Adrenal gland (tissue), 19 donors: ENCODE results near the gene CDKN1A. TPM values are rescaled to one million over a fixed set of nuclear protein-coding genes. Genes with fewer than 3 reads are reported as not detected.

Experiments used
- DNase-seq, 7 donors: peaks; one replicate each; pipeline ENCODE4 v3.0.0-alpha.2; 2019 to 2020
- H3K27ac ChIP-seq, 5 donors: fragments of 200-600 bp; sonication (generic) in 4 of 5; 1 replicate in 3 of 5; 2 replicates in 2 of 5; pipeline versions ENCODE4 v1.5.1 to v1.8.0; 2016 to 2020; ENCODE audit warnings: mild to moderate bottlenecking in 1 of 5
- H3K27me3 ChIP-seq: fragments of 200-600 bp; 2 replicates; pipeline ENCODE4 v1.8.0; 2021
- H3K36me3 ChIP-seq, 2 donors: fragments of 200-600 bp; replicated peaks in 1 of 2; 1 replicate in 1 of 2; 2 replicates in 1 of 2; pipeline versions ENCODE4 v1.5.1 to v1.8.0; 2018 to 2022
- H3K4me1 ChIP-seq, 2 donors: fragments of 200-600 bp; replicated peaks in 1 of 2; 1 replicate in 1 of 2; 2 replicates in 1 of 2; pipeline versions ENCODE4 v1.5.1 to v1.8.0; 2018 to 2021
- H3K4me3 ChIP-seq, 4 donors: fragments of 200-600 bp; sonication (generic) in 3 of 4; one replicate each; pipeline ENCODE4 v1.5.1; 2016 to 2018
- H3K9me3 ChIP-seq, 3 donors: fragments of 200-600 bp; sonication (generic) in 1 of 3; replicated peaks in 1 of 3; 1 replicate in 2 of 3; 2 replicates in 1 of 3; pipeline versions ENCODE4 v1.5.1 to v1.8.0; 2016 to 2021
- CTCF ChIP-seq, 6 experiments: fragments of 450-650 bp in 4 of 6; fragments of 200-600 bp in 2 of 6; sonication (generic) in 1 of 6; IDR thresholded peaks; 1 replicate in 5 of 6; 2 replicates in 1 of 6; pipeline versions ENCODE4 v1.5.1 to v1.8.0; 2016 to 2021; ENCODE audit warnings: antibody characterized with exemption in 6 of 6, mild to moderate bottlenecking in 2 of 6, moderate library complexity in 1 of 6
- POLR2A ChIP-seq, 2 donors: fragments of 450-650 bp; IDR thresholded peaks; one replicate each; pipeline ENCODE4 v1.6.1; 2017; ENCODE audit warnings: antibody characterized with exemption in 2 of 2, mild to moderate bottlenecking in 2 of 2, moderate library complexity in 1 of 2
- WGBS, 4 donors: extraction: QIAGEN DNeasy Blood & Tissue Kit in 2 of 4; methylation state at CpG; one replicate each; pipeline versions ENCODE4 v1.1.5 to v1.1.7; 2013 to 2017; 5-methylcytosine and 5-hydroxymethylcytosine counted together
- intact Hi-C, 2 donors: fragments of 100-400 bp; cut with DNase I; formaldehyde crosslinking; loops; one replicate each; pipeline versions ENCODE4 v1.14.1 to v1.15.0; 2022 to 2023
- long read RNA-seq, 10 donors: library from polyadenylated mRNA in 3 of 10; unstranded in 2 of 10; stranded (forward) in 1 of 10; transcript quantifications; one replicate each; pipeline ENCODE4 v2.0.0 and lab custom pipeline, GENCODE V29; 2021 to 2026
- polyA plus RNA-seq, 3 donors: library from polyadenylated mRNA; stranded (reverse); fragments of 200-250 nt in 2 of 3; fragments of 350-450 nt in 1 of 3; fragmentation: Illumina TruSeq in 1 of 3; extraction: RNeasy Lipid Tissue Mini Kit (QIAGEN cat#74804) in 1 of 3; gene quantifications; one replicate each; pipeline ENCODE4 v1.2.3, GENCODE V29; 2013 to 2014
- total RNA-seq, 9 donors: library from RNA; depleted of rRNA in 4 of 9; stranded (reverse); fragments of >200 nt in 4 of 9; fragments of 120-200 nt in 1 of 9; fragmentation: NEBNext Ultra II Directional in 1 of 9; extraction: Animal tissue kit (Norgen Biotek cat#: 25700) in 1 of 9; gene quantifications; one replicate each; pipeline versions ENCODE4 v1.1.0 to v1.2.4, GENCODE V29; 2013 to 2023
- donor health status: healthy with polysubstance abuse.
- donor health status: Bipolar disorder and iron deficiency.
- donor health status: DM: yes; HTN: yes; CAD: no.
- donor health status: DM: no; HTN: no; CAD: no.
- donor health status: DM: no; HTN: no; CAD: no.
- donor health status: DM: yes; HTN: yes; CAD: no.

The CDKN1A gene
- total RNA-seq: 100 to 1,000 TPM in 3 of 9 donors, 10 to 100 TPM in 6; 44.7 to 154 (median 87.6) TPM
- 10 to 100 TPM; 18.8 to 45.1 (median 25.2) TPM for polyA plus RNA-seq
- long read RNA-seq, donor 1, transcript CDKN1A-201 (3 exons, 2,180 nt): major isoform, 59 of 72 reads
- long read RNA-seq, donor 1, partial matches to known transcripts: 12 of 72 reads
- long read RNA-seq, donor 1, other reads (novel, unspliced or antisense): 0 of 72 reads
- long read RNA-seq, donor 2, transcript CDKN1A-201 (3 exons, 2,180 nt): major isoform, 97 of 104 reads
- long read RNA-seq, donor 2, partial matches to known transcripts: 6 of 104 reads
- long read RNA-seq, donor 2, other reads (novel, unspliced or antisense): 0 of 104 reads
- long read RNA-seq, donor 3, transcript CDKN1A-201 (3 exons, 2,180 nt): major isoform, 43 of 156 reads
- long read RNA-seq, donor 3, partial matches to known transcripts: 113 of 156 reads
- long read RNA-seq, donor 3, other reads (novel, unspliced or antisense): 0 of 156 reads
- long read RNA-seq, donor 4, transcript CDKN1A-201 (3 exons, 2,180 nt): major isoform, 18 of 20 reads
- long read RNA-seq, donor 4, partial matches to known transcripts: 1 of 20 reads
- long read RNA-seq, donor 4, other reads (novel, unspliced or antisense): 1 of 20 reads
- long read RNA-seq, donor 5, transcript CDKN1A-201 (3 exons, 2,180 nt): major isoform, 146 of 180 reads
- long read RNA-seq, donor 5, partial matches to known transcripts: 17 of 180 reads
- long read RNA-seq, donor 5, other reads (novel, unspliced or antisense): 13 of 180 reads
- long read RNA-seq, donor 6, transcript CDKN1A-201 (3 exons, 2,180 nt): major isoform, 31 of 39 reads
- long read RNA-seq, donor 6, partial matches to known transcripts: 1 of 39 reads
- long read RNA-seq, donor 6, other reads (novel, unspliced or antisense): 6 of 39 reads
- long read RNA-seq, donor 7, transcript CDKN1A-201 (3 exons, 2,180 nt): major isoform, 44 of 54 reads
- long read RNA-seq, donor 7, partial matches to known transcripts: 10 of 54 reads
- long read RNA-seq, donor 7, other reads (novel, unspliced or antisense): 0 of 54 reads
- long read RNA-seq, donor 8, transcript CDKN1A-201 (3 exons, 2,180 nt): major isoform, 152 of 169 reads
- long read RNA-seq, donor 8, partial matches to known transcripts: 14 of 169 reads
- long read RNA-seq, donor 8, other reads (novel, unspliced or antisense): 0 of 169 reads
- long read RNA-seq, donor 9, transcript CDKN1A-201 (3 exons, 2,180 nt): major isoform, 86 of 89 reads
- long read RNA-seq, donor 9, partial matches to known transcripts: 0 of 89 reads
- long read RNA-seq, donor 9, other reads (novel, unspliced or antisense): 0 of 89 reads
- long read RNA-seq, donor 10, transcript CDKN1A-201 (3 exons, 2,180 nt): major isoform, 58 of 59 reads
- long read RNA-seq, donor 10, partial matches to known transcripts: 0 of 59 reads
- long read RNA-seq, donor 10, other reads (novel, unspliced or antisense): 0 of 59 reads

- Histone ChIP-seq H3K4me1 (peaks cover 13 to 51% of the 10 kb centered on the region in 2 donors), H3K27me3 (no peaks in the 10 kb centered on the region), H3K9me3 (no peaks in the 10 kb centered on the region), H3K4me3 (peak within 1 kb of the TSS; percentile 5 to 97 (median 66)), H3K36me3 (no peaks in the 10 kb centered on the region), H3K27ac (peak within 1 kb of the TSS; percentile 85 to 98 (median 95))
- intact Hi-C loops: loop anchor here in 1 of 2 donors (5.0 kb wide), 1 partner anchor 51 kb away; no protein-coding TSS in a partner anchor
- TF ChIP-seq POLR2A (IDR thresholded peaks at IDR 0.05) (peak; percentile 99), CTCF (IDR thresholded peaks at IDR 0.05) (peak in 3 of 6 experiments; percentile 20 to 30 (median 22))
- WGBS, 4 donors: 0% methylated on average over 5 to 63 of the region's 63 CpGs
- peak; percentile 92 to 96 (median 94) for DNase-seq
These were observed at the start of gene CDKN1A for GRCh38 chr6:36678488-36679042. CDKN1A (plus strand) TSS chr6:36678714; CDS start chr6:36684102, 5,388 bp downstream.

- H3K4me3 ChIP-seq: no peak overlapping the region
- H3K4me1 ChIP-seq: peaks cover 8 to 21% of the 10 kb centered on the region in 2 donors
- H3K27me3 ChIP-seq: no peaks in the 10 kb centered on the region
- DNase-seq: no peak
- intact Hi-C loops: loop anchor here in 1 of 2 donors (5.0 kb wide), 1 partner anchor 48 kb away; the partner anchor contains the start of gene CDKN1A
- no peaks in the 10 kb centered on the region for H3K36me3 ChIP-seq
- H3K9me3 ChIP-seq: no peaks in the 10 kb centered on the region
- TF ChIP-seq CTCF (IDR thresholded peaks at IDR 0.05) (no peak), POLR2A (IDR thresholded peaks at IDR 0.05) (no peak)
- H3K27ac ChIP-seq: peak overlapping the region in 1 of 5 donors; percentile 74
- 85 to 93% (median 90%) methylated on average over 11 of the region's 11 CpGs for WGBS, 4 donors
These were observed 48.7 kb upstream of the CDKN1A start for GRCh38 chr6:36629784-36630183.

GRCh38 chr6:36631326-36632011 is 47.0 kb upstream of the CDKN1A start:
- Histone ChIP-seq H3K4me1 (peaks cover 8 to 21% of the 10 kb centered on the region in 2 donors), H3K36me3 (no peaks in the 10 kb centered on the region), H3K27ac (no peak overlapping the region), H3K4me3 (no peak overlapping the region), H3K27me3 (no peaks in the 10 kb centered on the region), H3K9me3 (no peaks in the 10 kb centered on the region)
- DNase-seq: no peak
- 80 to 90% (median 87%) methylated on average over 11 to 14 of the region's 14 CpGs for WGBS, 4 donors
- TF ChIP-seq CTCF (IDR thresholded peaks at IDR 0.05) (no peak), POLR2A (IDR thresholded peaks at IDR 0.05) (no peak)
- intact Hi-C loops: no loop called here
